Fibroblast of skin of left biceps (primary cell): ENCODE data around the gene TMEM235.

Source experiments
- DNase-seq, 2 experiments: peaks; one replicate each; pipeline ENCODE4 v3.0.0-alpha.2; 2013; ENCODE audit warnings: low read depth in 2 of 2

The TMEM235 gene

DNA sequence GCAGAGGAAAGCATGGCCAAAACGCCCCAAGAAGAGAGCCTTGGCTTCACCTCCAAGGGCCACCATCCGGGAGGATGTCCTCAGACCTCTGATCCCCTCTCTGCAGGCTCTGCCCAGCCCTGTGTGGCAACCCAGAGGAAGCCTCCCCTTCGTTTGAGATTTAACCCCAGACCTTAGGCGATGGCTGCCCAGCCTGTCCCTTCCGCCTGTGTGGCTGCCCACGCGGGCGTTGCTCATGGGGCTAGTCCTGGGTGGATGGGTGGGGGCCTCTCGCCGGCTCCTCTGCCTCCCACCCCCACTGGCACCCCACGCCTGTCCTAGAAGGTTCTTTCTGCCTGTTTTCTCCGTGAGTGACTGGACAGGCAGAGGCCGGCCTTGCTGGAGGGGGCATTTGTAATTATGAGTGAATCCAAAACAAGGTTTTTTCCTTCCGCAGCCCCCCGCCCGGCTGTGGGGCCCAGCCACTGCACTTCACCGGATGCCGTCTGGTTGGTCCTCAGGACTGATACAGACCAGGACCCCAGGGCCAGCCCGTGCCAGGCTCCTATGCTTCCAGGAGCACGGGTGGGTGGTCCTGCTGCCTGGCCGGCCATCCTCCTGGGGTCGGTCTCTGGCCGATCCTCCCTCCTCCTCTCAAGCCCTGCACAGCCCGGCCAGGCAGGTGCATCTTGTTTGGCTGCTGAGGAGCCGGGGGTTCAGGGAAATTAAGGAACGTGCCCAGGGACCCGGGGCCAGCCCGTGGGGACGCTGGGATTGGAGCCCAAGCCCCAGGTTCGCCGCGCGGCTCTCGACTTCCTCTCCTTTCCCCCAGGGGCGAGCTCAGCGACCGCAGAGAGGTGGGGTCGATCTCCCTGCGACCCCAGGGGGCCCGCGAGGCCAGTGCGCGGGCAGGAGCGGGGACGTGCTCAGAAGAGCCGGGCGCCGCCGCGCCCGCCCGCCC, at the start of gene TMEM235:
TMEM235 (plus strand) TSS at position 636 of the 940 bp plus-strand sequence. CDS start 393 bp downstream, outside the sequence.
- no peak for DNase-seq

DNA sequence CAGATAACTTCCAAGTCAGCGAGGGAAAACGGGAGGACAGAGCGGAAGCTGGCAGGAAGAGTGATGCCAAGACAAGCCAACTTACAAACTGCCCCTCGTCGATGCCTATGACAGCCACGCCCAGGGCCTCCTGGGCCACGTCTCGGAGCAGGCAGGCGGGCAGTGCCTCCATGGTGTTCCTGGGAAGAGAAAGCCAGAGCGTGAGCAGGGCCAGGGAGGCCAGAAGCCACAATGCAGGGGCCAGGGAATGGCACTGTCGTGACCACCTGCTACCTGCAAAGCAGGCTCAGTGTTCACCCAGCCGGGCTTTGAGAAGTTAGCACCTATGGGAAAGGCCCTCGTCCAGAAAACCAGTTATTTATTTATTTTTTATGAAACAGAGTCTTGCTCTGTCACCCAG, 48.9 kb upstream of the TMEM235 start:
- no peak for DNase-seq

DNA sequence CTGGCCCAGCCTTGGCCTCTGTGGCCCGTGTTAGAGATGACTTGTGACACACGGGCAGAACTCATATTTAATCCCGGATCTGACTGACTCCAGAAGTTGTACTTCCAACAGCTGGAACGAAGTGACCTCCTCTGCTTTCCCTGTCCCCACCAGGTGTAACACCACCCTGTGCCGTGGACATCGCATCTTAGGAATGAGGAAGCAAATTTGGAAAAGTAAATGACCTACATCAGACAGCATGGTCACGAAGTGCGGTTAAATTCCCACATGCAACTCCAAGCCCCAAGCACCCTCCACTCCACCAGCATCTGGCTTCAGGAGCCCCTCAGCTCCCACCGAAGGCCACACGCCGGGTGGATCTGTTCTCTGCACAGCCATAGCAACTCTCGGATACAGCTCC, 47.5 kb upstream of the TMEM235 start:
- no peak for DNase-seq

DNA sequence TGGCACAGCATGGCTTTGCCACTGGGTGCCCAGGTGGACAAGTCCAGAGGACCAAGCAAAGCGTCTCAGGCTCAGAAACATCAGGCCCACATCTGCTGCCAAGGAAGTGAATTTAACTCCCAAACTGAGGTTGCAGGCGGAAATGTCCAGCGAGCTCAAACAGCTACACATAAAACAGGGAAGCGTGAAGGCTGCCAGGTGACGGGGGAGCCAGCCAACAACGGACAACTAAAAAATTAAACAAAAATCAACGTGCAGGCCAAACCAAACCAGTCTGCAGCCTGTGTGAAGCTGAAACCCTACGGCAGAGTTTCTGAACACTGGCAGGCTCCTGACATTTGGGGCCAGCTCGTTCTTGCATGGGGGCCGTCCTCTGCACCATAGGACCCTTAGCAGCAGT, 47.1 kb upstream of the TMEM235 start:
- DNase-seq, result no peak

DNA sequence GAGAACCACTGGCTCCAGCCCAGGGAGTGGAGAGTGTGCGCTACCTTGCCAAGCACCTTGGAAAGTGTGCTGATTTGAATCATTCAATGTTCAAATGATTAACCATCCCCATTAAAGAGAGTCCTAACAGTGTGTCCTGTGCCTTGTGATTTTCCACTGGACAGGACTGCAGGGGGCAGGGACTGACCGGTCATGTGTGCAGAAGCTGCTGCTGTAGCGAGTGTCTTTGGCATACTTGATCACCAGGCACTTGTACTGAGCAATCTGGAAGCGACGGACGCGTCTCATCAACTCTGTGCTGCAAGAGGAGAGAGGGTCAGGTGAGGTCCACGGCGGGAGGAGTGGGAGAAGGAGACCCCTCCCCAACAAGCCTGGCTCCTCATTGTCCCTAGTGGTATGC, 46.6 kb upstream of the TMEM235 start:
- DNase-seq, result no peak

DNA sequence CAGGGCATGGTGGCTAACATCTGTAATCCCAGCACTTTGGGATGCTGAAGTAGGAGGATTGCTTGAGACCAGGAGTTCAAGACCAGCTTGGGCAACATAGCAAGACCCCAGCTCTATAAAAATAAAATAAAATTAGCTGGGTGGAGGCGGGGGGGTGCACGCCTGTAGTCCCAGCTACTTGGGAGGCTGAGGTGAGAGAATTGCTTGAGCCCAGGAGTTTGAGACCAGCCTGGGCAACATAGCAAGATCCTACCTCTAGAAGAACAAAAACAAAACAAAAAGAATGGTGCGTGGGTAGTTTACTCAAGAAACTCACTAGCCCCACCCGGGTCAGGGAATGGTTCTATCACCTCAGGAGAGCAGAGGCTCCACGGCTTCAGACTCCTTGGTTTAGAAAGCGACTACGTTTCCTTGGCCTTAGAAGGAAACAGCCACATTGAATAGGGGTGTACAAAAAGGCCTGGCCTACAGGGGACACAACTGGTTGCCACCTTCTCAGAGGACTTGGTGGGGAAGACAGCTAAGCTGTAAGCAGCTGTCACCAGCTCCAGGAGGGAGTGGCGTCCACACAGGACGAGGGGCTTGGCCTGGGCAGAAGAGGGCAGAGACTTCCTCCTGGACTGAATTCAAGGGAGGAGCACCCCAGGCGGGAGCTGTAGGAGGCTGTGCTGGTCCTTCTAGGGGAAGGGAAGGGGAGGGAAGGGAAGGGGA, 45.3 kb upstream of the TMEM235 start:
- DNase-seq, result no peak

DNA sequence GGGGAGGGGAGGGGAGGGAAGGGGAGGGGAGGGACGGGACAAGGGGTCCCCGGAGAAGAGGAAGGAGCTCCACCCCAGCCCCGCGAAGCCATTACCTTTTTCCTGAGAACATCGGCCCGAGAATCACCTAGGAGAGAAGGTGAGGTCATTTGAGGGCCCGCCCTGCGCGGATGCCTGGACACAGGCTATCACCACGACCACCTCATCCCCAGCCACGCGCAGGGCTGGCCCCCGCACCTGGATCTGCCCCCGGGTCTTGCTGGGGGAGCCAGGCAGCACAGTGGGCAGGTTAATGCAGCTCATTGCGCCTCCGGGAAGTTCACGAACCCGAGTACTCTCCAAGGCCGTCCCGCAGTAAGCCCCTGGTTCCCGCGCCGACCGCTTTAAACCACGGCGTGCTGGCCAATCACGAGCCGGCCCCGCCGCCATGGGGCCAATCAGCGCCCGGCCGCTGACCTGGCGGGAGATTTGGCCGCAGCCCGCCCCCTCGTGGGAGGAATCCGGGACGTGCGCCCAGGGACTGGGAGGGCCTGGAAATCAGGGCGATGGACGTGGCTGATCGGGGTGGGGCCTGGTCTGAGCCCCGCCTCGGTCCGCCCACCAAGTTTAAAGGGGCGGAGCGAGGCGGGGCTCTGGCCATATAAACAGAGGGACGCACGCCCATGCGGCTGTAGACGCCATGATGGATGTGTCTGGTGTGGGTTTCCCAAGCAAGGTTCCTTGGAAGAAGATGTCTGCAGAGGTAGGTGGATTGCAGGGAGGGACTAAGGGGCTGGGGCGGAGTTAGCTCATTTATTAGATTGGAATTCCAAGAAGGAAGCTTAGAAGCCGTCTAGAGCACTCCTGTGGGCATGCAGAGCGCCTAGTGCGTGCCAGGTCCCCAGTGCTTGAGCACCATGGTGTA, 44.5 kb upstream of the TMEM235 start, which contains the start of the genes AFMID and TK1:
AFMID (plus strand) TSS at position 671 of the 904 bp plus-strand sequence; CDS start at position 680, 9 bp downstream.
TK1 (minus strand) TSS at position 361 of the 904 bp plus-strand sequence; CDS start at position 303, 58 bp downstream.
- DNase-seq, result peak; percentile 90 to 92

DNA sequence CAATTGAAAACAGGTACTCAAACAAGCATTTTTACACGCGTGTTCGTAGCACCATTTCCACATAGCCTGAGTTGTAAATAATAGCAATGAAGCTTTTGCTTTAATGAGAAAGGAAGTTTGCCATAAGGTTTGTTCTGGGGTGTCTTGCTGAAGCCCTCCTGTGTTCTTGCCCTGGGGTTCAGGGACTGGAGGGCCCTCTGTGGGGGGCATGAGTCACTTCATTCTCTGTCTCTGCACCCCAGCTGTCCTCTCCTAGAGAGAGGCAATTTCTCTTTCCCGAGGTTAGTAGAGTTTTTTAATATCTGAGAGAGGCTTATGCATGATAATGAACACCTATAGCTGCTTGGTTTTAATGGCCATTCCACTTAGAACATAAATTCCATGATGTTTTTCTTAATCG, 34.7 kb upstream of the TMEM235 start:
- DNase-seq, result no peak

DNA sequence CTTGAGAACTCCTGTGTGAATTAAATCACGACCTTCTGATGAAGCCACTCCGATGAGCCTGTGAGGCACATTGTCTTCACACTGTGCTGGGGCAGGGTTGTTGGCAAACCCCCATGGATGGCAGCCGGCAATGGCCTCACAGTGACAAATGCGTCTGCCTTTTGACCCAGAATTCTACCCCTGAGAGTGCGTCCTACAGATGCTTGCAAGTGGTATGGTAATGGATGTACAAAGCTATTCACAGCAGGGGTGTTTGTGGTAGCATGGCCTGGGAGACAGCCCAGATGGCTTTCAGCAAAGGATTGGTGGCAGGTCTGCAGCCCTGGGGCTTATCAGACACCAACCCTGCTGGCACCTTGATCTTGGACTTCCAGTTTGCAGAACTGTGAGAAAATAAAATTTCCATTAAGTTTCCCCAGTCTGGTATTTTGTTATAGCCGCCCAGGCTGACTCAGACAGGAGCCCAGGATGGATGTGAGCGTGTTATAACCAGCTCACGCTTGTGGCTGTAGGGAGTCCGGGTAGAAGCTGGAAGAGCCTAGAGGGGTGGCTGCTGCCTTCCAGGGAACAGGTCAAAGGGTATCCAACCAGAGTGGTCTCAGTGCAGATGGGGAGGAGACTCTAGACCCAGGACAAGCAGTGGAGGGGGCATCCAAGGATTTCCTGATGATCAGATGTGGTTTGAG, 34.1 kb upstream of the TMEM235 start:
- no peak for DNase-seq

DNA sequence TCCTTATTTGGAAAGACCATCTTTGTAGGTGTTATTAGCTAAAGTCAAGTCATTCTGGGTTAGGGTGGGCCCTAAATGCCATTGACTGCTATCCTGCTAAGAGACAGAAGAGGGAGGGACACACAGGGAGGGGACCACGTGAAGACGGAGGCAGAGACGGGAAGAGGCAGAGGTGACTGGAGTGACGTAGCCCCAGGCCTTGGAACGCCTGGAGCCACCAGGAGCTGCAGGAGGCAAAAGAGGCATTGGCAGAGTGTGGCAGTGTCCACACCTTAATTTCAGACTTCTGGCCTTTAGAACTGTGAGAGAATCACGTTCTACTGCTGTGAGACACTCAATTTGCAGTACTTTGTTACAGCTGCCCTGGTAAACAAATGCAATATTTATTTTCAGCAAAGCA, 31.0 kb upstream of the TMEM235 start:
- DNase-seq, result no peak

DNA sequence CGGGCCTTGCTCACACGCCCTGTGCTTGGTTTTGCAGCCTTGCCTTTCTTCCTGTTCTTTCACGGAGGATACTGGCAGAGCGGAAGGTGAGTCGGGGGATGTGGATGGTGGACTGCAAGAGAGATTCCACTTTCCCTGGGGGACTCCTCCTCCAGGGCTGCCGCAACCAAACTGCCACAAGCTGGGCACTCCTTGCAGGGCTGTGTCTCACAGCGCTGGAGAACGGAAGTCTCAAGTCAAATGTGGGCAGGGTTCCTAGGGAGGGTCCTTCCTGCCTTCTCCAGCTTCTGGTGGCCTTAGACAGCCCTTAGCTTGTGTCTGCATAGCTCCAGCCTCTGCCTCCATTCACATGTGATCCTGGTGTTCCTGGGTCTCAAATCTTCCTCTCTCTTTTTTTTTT, 28.8 kb upstream of the TMEM235 start:
- DNase-seq, result no peak

DNA sequence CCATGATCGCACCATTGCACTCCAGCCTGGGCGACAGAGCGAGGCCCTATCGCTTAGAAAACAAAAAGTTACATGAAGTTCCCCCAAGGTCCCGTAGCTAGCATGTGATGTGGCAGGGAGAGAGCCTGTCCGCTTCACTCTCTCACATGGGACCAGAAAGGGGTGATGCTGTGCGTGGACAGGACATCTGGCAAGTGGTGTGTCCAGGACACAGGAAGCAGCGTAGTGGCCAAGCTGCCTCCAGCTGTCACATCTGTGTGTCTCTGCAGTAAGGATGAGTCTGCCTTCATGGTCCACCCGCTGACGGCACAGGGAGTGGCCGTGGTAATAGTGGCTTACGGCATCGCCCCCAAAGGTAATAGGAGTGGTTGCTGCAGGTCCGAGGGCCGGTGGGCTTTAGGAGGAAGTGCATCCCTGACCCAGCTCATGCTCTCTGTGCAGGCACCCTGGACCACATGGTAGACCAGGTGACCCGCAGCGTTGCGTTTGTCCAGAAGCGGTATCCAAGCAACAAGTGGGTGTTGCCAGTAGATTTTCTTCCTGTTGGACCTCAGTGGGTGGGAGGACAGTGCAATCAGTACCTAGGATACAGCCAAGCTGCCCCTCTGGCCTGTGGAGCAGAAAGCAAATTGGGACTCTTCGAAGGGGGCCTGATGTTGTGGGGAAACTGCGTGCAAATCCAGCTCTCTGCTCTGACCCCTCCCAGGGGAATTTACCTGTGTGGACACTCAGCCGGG, 26.9 kb upstream of the TMEM235 start:
- DNase-seq, result no peak

DNA sequence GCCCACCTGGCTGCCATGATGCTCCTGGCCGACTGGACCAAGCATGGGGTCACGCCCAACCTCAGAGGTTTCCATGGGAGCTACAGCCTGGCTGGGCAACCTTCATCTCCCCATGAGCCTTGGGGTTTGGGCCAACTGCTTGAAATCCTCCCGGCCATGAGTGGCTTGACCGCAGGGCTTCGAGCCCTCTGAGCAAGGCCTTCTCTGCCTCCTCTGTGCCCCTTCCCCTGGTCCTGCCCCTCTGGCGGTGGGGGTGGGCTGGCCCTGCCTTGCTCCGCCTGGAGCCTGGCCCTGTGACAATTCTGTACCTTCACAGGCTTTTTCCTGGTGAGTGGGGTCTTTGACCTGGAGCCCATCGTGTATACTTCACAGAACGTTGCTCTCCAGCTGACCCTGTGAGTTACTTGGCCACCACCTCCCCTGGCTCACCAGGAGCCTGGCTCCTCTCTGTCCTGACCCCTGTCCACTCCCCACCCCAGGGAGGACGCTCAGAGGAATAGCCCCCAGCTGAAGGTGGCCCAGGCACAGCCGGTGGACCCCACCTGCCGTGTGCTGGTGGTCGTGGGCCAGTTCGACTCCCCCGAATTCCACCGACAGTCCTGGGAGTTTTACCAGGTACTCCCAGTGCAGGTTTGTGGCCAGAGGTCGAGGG, 26.2 kb upstream of the TMEM235 start:
- no peak for DNase-seq

DNA sequence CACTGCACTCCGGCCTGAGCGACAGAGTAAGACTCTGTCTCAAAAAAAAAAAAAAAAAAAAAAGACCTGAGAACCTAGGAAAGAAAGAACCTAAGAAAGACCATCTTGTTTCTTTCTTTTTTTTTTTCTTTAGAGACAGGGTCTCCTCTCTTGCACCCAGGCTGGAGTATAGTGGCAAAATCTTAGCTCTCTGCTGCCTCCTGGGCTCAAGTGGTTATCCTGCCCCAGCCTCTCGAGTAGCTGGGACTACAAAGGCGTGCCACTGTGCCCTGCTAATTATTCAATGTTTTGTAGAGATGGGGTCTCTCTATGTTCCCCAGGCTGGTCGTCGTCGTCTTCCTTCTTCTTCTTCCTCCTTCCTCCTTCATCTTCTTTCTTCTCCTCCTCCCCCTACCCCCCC, 25.1 kb upstream of the TMEM235 start:
- DNase-seq, result no peak

DNA sequence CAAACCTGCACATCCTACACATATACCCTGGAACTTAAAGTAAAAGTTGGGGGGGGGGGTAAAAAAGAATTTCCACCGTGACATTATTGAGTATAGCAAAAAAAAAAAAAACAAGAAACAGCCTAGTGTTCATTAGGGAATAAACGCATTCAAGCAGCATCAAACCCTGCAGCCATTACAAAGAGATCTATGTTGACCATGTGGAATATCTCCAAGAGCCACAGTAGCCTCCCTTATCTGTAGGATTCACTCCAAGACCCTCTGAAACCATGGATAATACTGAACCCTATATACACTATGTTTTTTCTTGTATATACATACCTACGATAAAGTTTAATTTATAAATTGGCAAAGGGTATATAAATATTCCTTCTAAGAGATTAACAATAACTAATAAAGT, 22.9 kb upstream of the TMEM235 start:
- DNase-seq, result no peak

DNA sequence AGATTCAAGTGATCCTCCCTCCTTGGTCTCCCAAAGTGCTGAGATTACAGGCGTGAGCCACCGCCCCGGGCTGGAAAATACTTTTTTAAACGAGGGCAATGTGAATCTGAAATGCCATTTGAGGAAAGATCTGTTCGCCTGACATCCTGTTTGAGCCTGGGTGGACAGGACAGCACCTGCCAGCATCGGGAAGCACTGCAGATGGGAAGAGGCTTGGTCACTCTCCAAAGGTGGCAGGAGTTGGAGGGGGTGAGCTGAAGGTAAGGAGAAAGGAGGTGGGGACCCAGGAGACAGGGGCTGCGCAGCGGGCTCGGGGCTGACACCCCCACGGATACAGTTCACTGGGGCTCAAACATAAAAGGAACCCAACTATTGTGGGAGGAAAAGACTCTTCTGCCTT, 21.3 kb upstream of the TMEM235 start:
- DNase-seq, result no peak

DNA sequence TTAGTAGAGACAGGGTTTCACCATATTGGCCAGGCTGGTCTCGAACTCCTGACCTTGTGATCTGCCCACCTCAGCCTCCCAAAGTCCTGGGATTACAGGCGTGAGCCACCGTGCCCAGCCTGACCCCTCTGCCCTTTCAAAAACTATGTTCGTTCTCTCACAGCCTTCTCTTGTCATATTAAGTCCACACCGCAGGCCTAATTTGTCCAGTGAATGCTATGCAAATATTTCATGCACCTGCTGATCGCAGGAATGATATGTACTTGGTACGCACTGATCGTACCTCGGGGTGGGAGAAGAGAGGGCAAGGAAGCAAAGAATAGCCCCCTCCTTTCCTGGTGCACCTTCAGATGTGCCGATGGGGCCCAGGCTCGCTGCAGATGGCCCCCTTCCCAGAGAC, 20.4 kb upstream of the TMEM235 start:
- DNase-seq, result no peak

DNA sequence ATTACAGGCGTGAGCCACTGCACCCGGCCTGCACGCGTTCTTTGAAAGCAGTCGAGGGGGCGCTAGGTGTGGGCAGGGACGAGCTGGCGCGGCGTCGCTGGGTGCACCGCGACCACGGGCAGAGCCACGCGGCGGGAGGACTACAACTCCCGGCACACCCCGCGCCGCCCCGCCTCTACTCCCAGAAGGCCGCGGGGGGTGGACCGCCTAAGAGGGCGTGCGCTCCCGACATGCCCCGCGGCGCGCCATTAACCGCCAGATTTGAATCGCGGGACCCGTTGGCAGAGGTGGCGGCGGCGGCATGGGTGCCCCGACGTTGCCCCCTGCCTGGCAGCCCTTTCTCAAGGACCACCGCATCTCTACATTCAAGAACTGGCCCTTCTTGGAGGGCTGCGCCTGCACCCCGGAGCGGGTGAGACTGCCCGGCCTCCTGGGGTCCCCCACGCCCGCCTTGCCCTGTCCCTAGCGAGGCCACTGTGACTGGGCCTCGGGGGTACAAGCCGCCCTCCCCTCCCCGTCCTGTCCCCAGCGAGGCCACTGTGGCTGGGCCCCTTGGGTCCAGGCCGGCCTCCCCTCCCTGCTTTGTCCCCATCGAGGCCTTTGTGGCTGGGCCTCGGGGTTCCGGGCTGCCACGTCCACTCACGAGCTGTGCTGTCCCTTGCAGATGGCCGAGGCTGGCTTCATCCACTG, 17.3 kb upstream of the TMEM235 start, which contains the start of gene BIRC5:
BIRC5 (plus strand) TSS at position 238 of the 690 bp plus-strand sequence; CDS start at position 302, 64 bp downstream.
- DNase-seq, result peak; percentile 49 to 59

DNA sequence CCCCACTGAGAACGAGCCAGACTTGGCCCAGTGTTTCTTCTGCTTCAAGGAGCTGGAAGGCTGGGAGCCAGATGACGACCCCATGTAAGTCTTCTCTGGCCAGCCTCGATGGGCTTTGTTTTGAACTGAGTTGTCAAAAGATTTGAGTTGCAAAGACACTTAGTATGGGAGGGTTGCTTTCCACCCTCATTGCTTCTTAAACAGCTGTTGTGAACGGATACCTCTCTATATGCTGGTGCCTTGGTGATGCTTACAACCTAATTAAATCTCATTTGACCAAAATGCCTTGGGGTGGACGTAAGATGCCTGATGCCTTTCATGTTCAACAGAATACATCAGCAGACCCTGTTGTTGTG, 16.7 kb upstream of the TMEM235 start:
- DNase-seq, result no peak
